Measurements from ENCODE around the gene ZNF423. TPM values are rescaled to one million over a fixed set of nuclear protein-coding genes. Genes with fewer than 3 reads are reported as not detected.

The ZNF423 gene
- total RNA-seq, 1 experiment from 2014 or later, result 11.1 TPM

DNA sequence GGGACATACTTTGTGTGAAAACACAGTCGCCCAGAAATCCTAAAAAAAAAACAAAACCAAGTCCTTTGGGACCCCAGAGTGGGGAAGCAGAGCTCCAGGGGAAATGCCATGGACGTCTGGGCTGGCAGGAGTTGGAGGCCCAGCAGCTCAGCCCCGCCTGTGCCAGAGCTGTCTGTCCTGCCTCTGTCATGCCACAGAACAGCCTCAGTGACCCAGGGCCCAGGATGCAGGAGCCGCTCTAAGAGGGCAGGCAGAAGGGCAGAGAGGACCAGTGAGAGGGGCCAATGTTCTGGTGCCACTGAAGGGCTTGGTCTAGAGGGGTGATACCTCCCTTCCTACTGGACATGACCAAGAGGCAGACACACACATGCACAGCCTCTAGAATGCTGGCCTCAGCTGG is 316.2 kb downstream of the ZNF423 start:
- no peaks in the 10 kb centered on the region for H3K27me3 ChIP-seq (replicated peaks; ENCODE audit: insufficient read depth, low read depth, low read length, poor library complexity)
- H3K27ac ChIP-seq (ENCODE audit: low read depth, low read length, poor library complexity, severe bottlenecking), result no peak overlapping the region
- H3K9me3 ChIP-seq (ENCODE audit: low read depth, low read length, poor library complexity, severe bottlenecking), result no peaks in the 10 kb centered on the region
- CTCF ChIA-PET, result no interaction called here
- H3K36me3 ChIP-seq (ENCODE audit: insufficient read depth, low read length, poor library complexity, severe bottlenecking), result no peaks in the 10 kb centered on the region
- TF ChIP-seq, protein P1, sequence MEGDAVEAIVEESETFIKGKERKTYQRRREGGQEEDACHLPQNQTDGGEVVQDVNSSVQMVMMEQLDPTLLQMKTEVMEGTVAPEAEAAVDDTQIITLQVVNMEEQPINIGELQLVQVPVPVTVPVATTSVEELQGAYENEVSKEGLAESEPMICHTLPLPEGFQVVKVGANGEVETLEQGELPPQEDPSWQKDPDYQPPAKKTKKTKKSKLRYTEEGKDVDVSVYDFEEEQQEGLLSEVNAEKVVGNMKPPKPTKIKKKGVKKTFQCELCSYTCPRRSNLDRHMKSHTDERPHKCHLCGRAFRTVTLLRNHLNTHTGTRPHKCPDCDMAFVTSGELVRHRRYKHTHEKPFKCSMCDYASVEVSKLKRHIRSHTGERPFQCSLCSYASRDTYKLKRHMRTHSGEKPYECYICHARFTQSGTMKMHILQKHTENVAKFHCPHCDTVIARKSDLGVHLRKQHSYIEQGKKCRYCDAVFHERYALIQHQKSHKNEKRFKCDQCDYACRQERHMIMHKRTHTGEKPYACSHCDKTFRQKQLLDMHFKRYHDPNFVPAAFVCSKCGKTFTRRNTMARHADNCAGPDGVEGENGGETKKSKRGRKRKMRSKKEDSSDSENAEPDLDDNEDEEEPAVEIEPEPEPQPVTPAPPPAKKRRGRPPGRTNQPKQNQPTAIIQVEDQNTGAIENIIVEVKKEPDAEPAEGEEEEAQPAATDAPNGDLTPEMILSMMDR (conservative IDR thresholded peaks at IDR 0.05; ENCODE audit: low read depth, low read length), result no peak
- TF ChIP-seq EZH2 (IDR thresholded peaks at IDR 0.05; ENCODE audit: borderline replicate concordance, low read depth, low read length, poor library complexity, severe bottlenecking), result no peak
- intact Hi-C loops (cut with micrococcal nuclease; ENCODE audit: unreplicated experiment), result no loop called here
- DNase-seq (ENCODE audit: low spot score), result no peak
- BruUV-seq (replicated peaks), result no TSS peak
- POLR2A ChIA-PET (ENCODE audit: low non-redundant PET), result no interaction called here
- H3K4me1 ChIP-seq (ENCODE audit: insufficient read depth, low read length, poor library complexity, severe bottlenecking), result no peaks in the 10 kb centered on the region
- no peak overlapping the region for H3K4me3 ChIP-seq (ENCODE audit: low read depth, low read length, poor library complexity, severe bottlenecking)

- BruUV-seq (replicated peaks), result no TSS peak
Measured at GRCh38 chr16:49537924-49538459, 317.9 kb downstream of the ZNF423 start.

GRCh38 chr16:49534901-49535610 is 320.9 kb downstream of the ZNF423 start:
- no peak for TF ChIP-seq EZH2 (IDR thresholded peaks at IDR 0.05; ENCODE audit: borderline replicate concordance, low read depth, low read length, poor library complexity, severe bottlenecking)
- TF ChIP-seq, protein P1 (conservative IDR thresholded peaks at IDR 0.05; ENCODE audit: low read depth, low read length), result no peak
- no peak for DNase-seq (ENCODE audit: low spot score)
- Histone ChIP-seq H3K4me1 (ENCODE audit: insufficient read depth, low read length, poor library complexity, severe bottlenecking) (peaks cover 8% of the 10 kb centered on the region), H3K4me3 (ENCODE audit: low read depth, low read length, poor library complexity, severe bottlenecking) (no peak overlapping the region), H3K36me3 (ENCODE audit: insufficient read depth, low read length, poor library complexity, severe bottlenecking) (no peaks in the 10 kb centered on the region), H3K27me3 (replicated peaks; ENCODE audit: insufficient read depth, low read depth, low read length, poor library complexity) (no peaks in the 10 kb centered on the region), H3K27ac (ENCODE audit: low read depth, low read length, poor library complexity, severe bottlenecking) (no peak overlapping the region), H3K9me3 (ENCODE audit: low read depth, low read length, poor library complexity, severe bottlenecking) (no peaks in the 10 kb centered on the region)
- intact Hi-C loops (cut with micrococcal nuclease; ENCODE audit: unreplicated experiment), result no loop called here
- ChIA-PET POLR2A (ENCODE audit: low non-redundant PET) (no interaction called here), CTCF (no interaction called here)
- no TSS peak for BruUV-seq (replicated peaks)

More at GRCh38 chr16:49537924-49538459, 317.9 kb downstream of the ZNF423 start:
- H3K9me3 ChIP-seq (ENCODE audit: low read depth, low read length, poor library complexity, severe bottlenecking), result no peaks in the 10 kb centered on the region
- H3K36me3 ChIP-seq (ENCODE audit: insufficient read depth, low read length, poor library complexity, severe bottlenecking), result no peaks in the 10 kb centered on the region
- ChIA-PET POLR2A (ENCODE audit: low non-redundant PET) (no interaction called here), CTCF (no interaction called here)
- no peak for DNase-seq (ENCODE audit: low spot score)
- intact Hi-C loops (cut with micrococcal nuclease; ENCODE audit: unreplicated experiment), result no loop called here
- H3K27ac ChIP-seq (ENCODE audit: low read depth, low read length, poor library complexity, severe bottlenecking), result no peak overlapping the region
- no peaks in the 10 kb centered on the region for H3K4me1 ChIP-seq (ENCODE audit: insufficient read depth, low read length, poor library complexity, severe bottlenecking)
- no peaks in the 10 kb centered on the region for H3K27me3 ChIP-seq (replicated peaks; ENCODE audit: insufficient read depth, low read depth, low read length, poor library complexity)
- H3K4me3 ChIP-seq (ENCODE audit: low read depth, low read length, poor library complexity, severe bottlenecking), result no peak overlapping the region
- TF ChIP-seq, protein P1 (conservative IDR thresholded peaks at IDR 0.05; ENCODE audit: low read depth, low read length), result no peak
- no peak for TF ChIP-seq EZH2 (IDR thresholded peaks at IDR 0.05; ENCODE audit: borderline replicate concordance, low read depth, low read length, poor library complexity, severe bottlenecking)
